Ovary (tissue), 3 donors: ENCODE results near the gene ICE1.

Experiments
- EP300 ChIP-seq: sonication (generic); formaldehyde crosslinking; IDR thresholded peaks from one replicate; pipeline ENCODE4 v1.6.1; 2017; ENCODE audit warnings: antibody characterized with exemption
- POLR2A ChIP-seq: fragments of 450-650 bp; IDR thresholded peaks from one replicate; pipeline ENCODE4 v1.6.1; 2017; ENCODE audit warnings: antibody characterized with exemption, mild to moderate bottlenecking, moderate library complexity
- TF ChIP-seq, protein P1 (sequence below), 3 donors: fragments of 450-650 bp in 2 of 3; fragments of 200-600 bp in 1 of 3; IDR thresholded peaks; one replicate each; pipeline versions ENCODE4 v1.5.1 to v1.8.0; 2016 to 2022; ENCODE audit warnings: antibody characterized with exemption in 3 of 3, mild to moderate bottlenecking in 1 of 3
- donor health status: DM: no; HTN: no; CAD: no.

DNA sequence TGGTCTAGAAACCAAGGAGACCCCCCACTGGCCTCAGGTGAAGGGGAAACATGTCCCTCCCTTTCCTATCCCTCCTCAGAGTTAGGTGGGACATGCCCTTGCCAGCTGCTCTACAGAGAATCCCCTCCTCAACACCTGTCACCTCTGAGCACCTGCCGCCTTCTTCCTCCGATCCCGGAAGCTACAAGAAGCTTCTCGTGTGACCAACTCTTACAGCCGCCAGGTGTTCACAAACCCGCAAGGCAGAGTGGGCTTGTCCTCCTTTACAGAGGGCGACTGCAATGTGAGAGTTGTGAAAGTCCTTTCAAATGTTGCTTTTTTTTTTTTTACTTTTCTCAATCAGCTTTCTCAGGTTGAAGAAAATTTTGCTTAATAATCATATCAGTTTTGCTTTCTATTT is 3.7 kb upstream of the ICE1 start:
- TF ChIP-seq POLR2A: no peak
- TF ChIP-seq, protein P1, sequence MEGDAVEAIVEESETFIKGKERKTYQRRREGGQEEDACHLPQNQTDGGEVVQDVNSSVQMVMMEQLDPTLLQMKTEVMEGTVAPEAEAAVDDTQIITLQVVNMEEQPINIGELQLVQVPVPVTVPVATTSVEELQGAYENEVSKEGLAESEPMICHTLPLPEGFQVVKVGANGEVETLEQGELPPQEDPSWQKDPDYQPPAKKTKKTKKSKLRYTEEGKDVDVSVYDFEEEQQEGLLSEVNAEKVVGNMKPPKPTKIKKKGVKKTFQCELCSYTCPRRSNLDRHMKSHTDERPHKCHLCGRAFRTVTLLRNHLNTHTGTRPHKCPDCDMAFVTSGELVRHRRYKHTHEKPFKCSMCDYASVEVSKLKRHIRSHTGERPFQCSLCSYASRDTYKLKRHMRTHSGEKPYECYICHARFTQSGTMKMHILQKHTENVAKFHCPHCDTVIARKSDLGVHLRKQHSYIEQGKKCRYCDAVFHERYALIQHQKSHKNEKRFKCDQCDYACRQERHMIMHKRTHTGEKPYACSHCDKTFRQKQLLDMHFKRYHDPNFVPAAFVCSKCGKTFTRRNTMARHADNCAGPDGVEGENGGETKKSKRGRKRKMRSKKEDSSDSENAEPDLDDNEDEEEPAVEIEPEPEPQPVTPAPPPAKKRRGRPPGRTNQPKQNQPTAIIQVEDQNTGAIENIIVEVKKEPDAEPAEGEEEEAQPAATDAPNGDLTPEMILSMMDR (IDR thresholded peaks at IDR 0.05): no peak
- TF ChIP-seq EP300: no peak
